ENCODE data around the gene GHRH. TPM values are rescaled to one million over a fixed set of nuclear protein-coding genes. Genes with fewer than 3 reads are reported as not detected.
A peak's percentile ranks its signal among the peaks of the same experiment; 100 is the strongest.

Gene GHRH
- total and polyA plus RNA-seq, 2 experiments from 2014 or later = not detected

GRCh38 chr20:37225146-37225545 lies 36.5 kb downstream of the GHRH start:
- Histone ChIP-seq H3K4me1 (ENCODE audit: insufficient read depth) (no peaks in the 10 kb centered on the region), H3K27me3 (no peaks in the 10 kb centered on the region), H3K36me3 (replicated peaks; ENCODE audit: insufficient read depth, low read depth) (no peaks in the 10 kb centered on the region)

GRCh38 chr20:37223053-37223452 lies 38.6 kb downstream of the GHRH start:
- TF ChIP-seq EZH2phosphoT487 (IDR thresholded peaks at IDR 0.05; ENCODE audit: low read depth, severe bottlenecking, unreplicated experiment) = no peak

More at GRCh38 chr20:37225146-37225545, 36.5 kb downstream of the GHRH start:
- Histone ChIP-seq H3K79me2 (no peaks in the 10 kb centered on the region), H4K20me1 (ENCODE audit: insufficient read depth, poor library complexity, severe bottlenecking) (no peaks in the 10 kb centered on the region), H3K4me2 (no peak overlapping the region), H3K27ac (no peak overlapping the region), H3K9me3 (ENCODE audit: low read depth) (no peaks in the 10 kb centered on the region), H2AFZ (no peak overlapping the region), H3K9me2 (replicated peaks; ENCODE audit: insufficient read depth) (no peaks in the 10 kb centered on the region), H3K4me3 (no peak overlapping the region)
- no peak for DNase-seq (ENCODE audit: low spot score)
- TF ChIP-seq EZH2 (IDR thresholded peaks at IDR 0.05; ENCODE audit: borderline replicate concordance) (no peak), EZH2phosphoT487 (IDR thresholded peaks at IDR 0.05; ENCODE audit: low read depth, severe bottlenecking, unreplicated experiment) (no peak), CTCF (IDR thresholded peaks at IDR 0.05; ENCODE audit: poor library complexity) (no peak)
- WGBS (ENCODE audit: low lambda C conversion rate, missing lambda C conversion rate) = 96% methylated on average over 5 of the region's 5 CpGs

GRCh38 chr20:37222086-37222485 lies 39.5 kb downstream of the GHRH start:
- Histone ChIP-seq H4K20me1 (ENCODE audit: insufficient read depth, poor library complexity, severe bottlenecking) (no peaks in the 10 kb centered on the region), H3K4me3 (no peak overlapping the region), H3K27ac (no peak overlapping the region), H3K79me2 (peaks cover 5% of the 10 kb centered on the region), H3K4me2 (no peak overlapping the region), H2AFZ (no peak overlapping the region), H3K36me3 (replicated peaks; ENCODE audit: insufficient read depth, low read depth) (no peaks in the 10 kb centered on the region), H3K9me2 (replicated peaks; ENCODE audit: insufficient read depth) (no peaks in the 10 kb centered on the region), H3K9me3 (ENCODE audit: low read depth) (no peaks in the 10 kb centered on the region), H3K4me1 (ENCODE audit: insufficient read depth) (no peaks in the 10 kb centered on the region), H3K27me3 (no peaks in the 10 kb centered on the region)
- WGBS (ENCODE audit: low lambda C conversion rate, missing lambda C conversion rate) = 92% methylated on average over 4 of the region's 4 CpGs
- DNase-seq (ENCODE audit: low spot score) = no peak
- TF ChIP-seq EZH2phosphoT487 (IDR thresholded peaks at IDR 0.05; ENCODE audit: low read depth, severe bottlenecking, unreplicated experiment) (no peak), EZH2 (IDR thresholded peaks at IDR 0.05; ENCODE audit: borderline replicate concordance) (no peak), CTCF (IDR thresholded peaks at IDR 0.05; ENCODE audit: poor library complexity) (no peak)

More at GRCh38 chr20:37223053-37223452, 38.6 kb downstream of the GHRH start:
- Histone ChIP-seq H3K4me3 (no peak overlapping the region), H3K4me2 (no peak overlapping the region), H4K20me1 (ENCODE audit: insufficient read depth, poor library complexity, severe bottlenecking) (no peaks in the 10 kb centered on the region), H3K27me3 (no peaks in the 10 kb centered on the region), H3K36me3 (replicated peaks; ENCODE audit: insufficient read depth, low read depth) (no peaks in the 10 kb centered on the region), H3K79me2 (peaks cover 5% of the 10 kb centered on the region), H3K9me3 (ENCODE audit: low read depth) (no peaks in the 10 kb centered on the region), H3K9me2 (replicated peaks; ENCODE audit: insufficient read depth) (no peaks in the 10 kb centered on the region), H2AFZ (no peak overlapping the region), H3K4me1 (ENCODE audit: insufficient read depth) (no peaks in the 10 kb centered on the region), H3K27ac (peak overlapping the region; percentile 38)
- peak; percentile 62 for DNase-seq (ENCODE audit: low spot score)

- H3K27ac ChIP-seq = peak overlapping the region; percentile 10
- H2AFZ ChIP-seq = no peak overlapping the region
- peaks cover 5% of the 10 kb centered on the region for H3K79me2 ChIP-seq
- no peaks in the 10 kb centered on the region for H3K4me1 ChIP-seq (ENCODE audit: insufficient read depth)
- no peaks in the 10 kb centered on the region for H3K9me3 ChIP-seq (ENCODE audit: low read depth)
- no peaks in the 10 kb centered on the region for H3K9me2 ChIP-seq (replicated peaks; ENCODE audit: insufficient read depth)
- no peaks in the 10 kb centered on the region for H3K36me3 ChIP-seq (replicated peaks; ENCODE audit: insufficient read depth, low read depth)
- H3K4me2 ChIP-seq = no peak overlapping the region
- TF ChIP-seq CTCF (IDR thresholded peaks at IDR 0.05; ENCODE audit: poor library complexity) (no peak), EZH2phosphoT487 (IDR thresholded peaks at IDR 0.05; ENCODE audit: low read depth, severe bottlenecking, unreplicated experiment) (no peak), EZH2 (IDR thresholded peaks at IDR 0.05; ENCODE audit: borderline replicate concordance) (no peak)
- H3K27me3 ChIP-seq = no peaks in the 10 kb centered on the region
- peak; percentile 37 for DNase-seq (ENCODE audit: low spot score)
- H3K4me3 ChIP-seq = no peak overlapping the region
- 28% methylated on average over 3 of the region's 3 CpGs for WGBS (ENCODE audit: low lambda C conversion rate, missing lambda C conversion rate)
- no peaks in the 10 kb centered on the region for H4K20me1 ChIP-seq (ENCODE audit: insufficient read depth, poor library complexity, severe bottlenecking)
Measured at GRCh38 chr20:37220731-37221130, 40.9 kb downstream of the GHRH start.

All from hepatocyte (in vitro differentiated cells).